IMR-90 (cell line): ENCODE data around the gene SDHD. TPM values are rescaled to one million over a fixed set of nuclear protein-coding genes. Genes with fewer than 3 reads are reported as not detected.

Source experiments
- ATAC-seq: fragments of 200-7000 bp; cut with Tn5 transposase; 2 replicates; pipeline ENCODE4 v1.9.1; 2020; ENCODE audit warnings: low read depth, mild to moderate bottlenecking, moderate library complexity
- BruUV-seq: library from RNA; stranded (reverse); fragments of 400-500 nt; replicated peaks from 2 replicates; lab custom pipeline; 2021; lab: Mats Ljungman, UMichigan
- CTCF ChIA-PET: fragments of 300-600 bp; formaldehyde crosslinking; extraction: SDS; loops from one replicate; lab custom pipeline; 2021; ENCODE audit warnings: antibody characterized with exemption; lab: Yijun Ruan, JAX
- POLR2A ChIA-PET: fragments of 300-600 bp; sonication (Branson Sonifier 250); formaldehyde crosslinking; loops from one replicate; lab custom pipeline; 2022; ENCODE audit warnings: antibody characterized with exemption; ENCODE audit not compliant: unreplicated experiment; lab: Charles Lee
- DNase-seq: peaks from one replicate; pipeline ENCODE4 v3.0.0; 2013
- H2AFZ ChIP-seq: replicated peaks from 2 replicates; pipeline ENCODE3; 2013; ENCODE audit warnings: low read length, mild to moderate bottlenecking; ENCODE audit not compliant: poor library complexity
- H2AK5ac ChIP-seq: 2 replicates; pipeline ENCODE4 v1.6.1; 2013; ENCODE audit warnings: low read depth, low read length, inconsistent platforms
- H2AK9ac ChIP-seq: replicated peaks from 2 replicates; pipeline ENCODE3; 2013; ENCODE audit warnings: mild to moderate bottlenecking, low read depth, low read length, moderate library complexity; ENCODE audit not compliant: poor library complexity
- H2BK120ac ChIP-seq: 2 replicates; pipeline ENCODE4 v1.6.1; 2013; ENCODE audit warnings: low read depth, low read length, inconsistent platforms
- H2BK15ac ChIP-seq: 3 replicates; pipeline ENCODE4 v1.6.1; 2013; ENCODE audit warnings: low read depth, low read length, inconsistent platforms
- H2BK20ac ChIP-seq: 2 replicates; pipeline ENCODE4 v1.6.1; 2013; ENCODE audit warnings: low read depth, mild to moderate bottlenecking, inconsistent platforms, low read length, moderate library complexity
- H2BK5ac ChIP-seq: 2 replicates; pipeline ENCODE4 v1.6.1; 2013; ENCODE audit warnings: mild to moderate bottlenecking, low read depth, low read length, inconsistent platforms; ENCODE audit not compliant: poor library complexity, severe bottlenecking
- H3K14ac ChIP-seq: replicated peaks from 2 replicates; pipeline ENCODE4 v1.6.1; 2013; ENCODE audit warnings: low read depth, low read length, inconsistent platforms
- H3K18ac ChIP-seq: 2 replicates; pipeline ENCODE4 v1.6.1; 2013; ENCODE audit warnings: low read depth, low read length, control low read depth
- H3K23ac ChIP-seq: 2 replicates; pipeline ENCODE4 v1.6.1; 2013; ENCODE audit warnings: low read depth, low read length, inconsistent platforms
- H3K27ac ChIP-seq: 2 replicates; pipeline ENCODE4 v1.5.1; 2013; ENCODE audit warnings: mild to moderate bottlenecking, control low read depth, low read length; ENCODE audit not compliant: insufficient read depth
- H3K27me3 ChIP-seq: 2 replicates; pipeline ENCODE4 v1.6.1; 2013; ENCODE audit warnings: low read length; ENCODE audit not compliant: control insufficient read depth, insufficient read depth
- H3K36me3 ChIP-seq: 2 replicates; pipeline ENCODE4 v1.6.1; 2013; ENCODE audit warnings: low read length, mixed read lengths; ENCODE audit not compliant: control insufficient read depth, insufficient read depth
- H3K4ac ChIP-seq: 2 replicates; pipeline ENCODE4 v1.6.1; 2013; ENCODE audit warnings: low read depth, low read length, inconsistent platforms
- H3K4me1 ChIP-seq: 2 replicates; pipeline ENCODE4 v1.6.1; 2013; ENCODE audit warnings: low read length, mixed read lengths; ENCODE audit not compliant: control insufficient read depth, insufficient read depth
- H3K4me2 ChIP-seq: 2 replicates; pipeline ENCODE4 v1.6.1; 2013; ENCODE audit warnings: low read depth, mild to moderate bottlenecking, control low read depth, low read length, moderate library complexity
- H3K4me3 ChIP-seq: 2 replicates; pipeline ENCODE4 v1.5.1; 2013; ENCODE audit warnings: low read depth, mild to moderate bottlenecking, control low read depth, low read length, moderate library complexity; ENCODE audit not compliant: insufficient read depth
- H3K56ac ChIP-seq: 2 replicates; pipeline ENCODE4 v1.6.1; 2013; ENCODE audit warnings: low read length, inconsistent platforms; ENCODE audit not compliant: insufficient read depth; ENCODE audit errors: extremely low read depth
- H3K79me1 ChIP-seq, 2 experiments: 2 replicates each; pipeline ENCODE4 v1.6.1; 2013; ENCODE audit warnings: low read length in 2 of 2, inconsistent platforms in 1 of 2, low read depth in 1 of 2
- H3K9ac ChIP-seq: 2 replicates; pipeline ENCODE4 v1.6.1; 2013; ENCODE audit warnings: low read depth, low read length, control low read depth
- H3K9me1 ChIP-seq: 2 replicates; pipeline ENCODE4 v1.6.1; 2013; ENCODE audit warnings: low read length, inconsistent platforms; ENCODE audit not compliant: insufficient read depth
- H3K9me3 ChIP-seq: 2 replicates; pipeline ENCODE4 v1.6.1; 2013; ENCODE audit warnings: low read length; ENCODE audit not compliant: control insufficient read depth, insufficient read depth
- H4K20me1 ChIP-seq: 2 replicates; pipeline ENCODE4 v1.6.1; 2013; ENCODE audit warnings: low read length, inconsistent platforms; ENCODE audit not compliant: insufficient read depth
- H4K5ac ChIP-seq: 2 replicates; pipeline ENCODE4 v1.6.1; 2013; ENCODE audit warnings: mild to moderate bottlenecking, low read depth, low read length, control low read depth
- H4K8ac ChIP-seq, 2 experiments: 2 replicates each; pipeline ENCODE4 v1.6.1; 2013; ENCODE audit warnings: low read depth in 2 of 2, low read length in 2 of 2, control low read depth in 1 of 2, inconsistent platforms in 1 of 2
- H4K91ac ChIP-seq: 2 replicates; pipeline ENCODE4 v1.6.1; 2013; ENCODE audit warnings: low read depth, low read length, inconsistent platforms; ENCODE audit not compliant: insufficient read depth
- BHLHE40 ChIP-seq: fragments of 150-350 bp; IDR thresholded peaks from 2 replicates; pipeline ENCODE4 v1.6.1; 2016; ENCODE audit warnings: mild to moderate bottlenecking, low read depth, low read length
- CEBPB ChIP-seq: IDR thresholded peaks from 2 replicates; pipeline ENCODE4 v1.6.1; 2012; ENCODE audit warnings: low read depth, low read length, improper control_type of control experiment
- CHD1 ChIP-seq: IDR thresholded peaks from 2 replicates; pipeline ENCODE4 v1.6.1; 2012; ENCODE audit warnings: low read depth, low read length, improper control_type of control experiment
- FOS ChIP-seq: fragments of 150-350 bp; IDR thresholded peaks from 2 replicates; pipeline ENCODE4 v1.6.1; 2016; ENCODE audit warnings: low read depth, low read length
- MAFK ChIP-seq: IDR thresholded peaks from 2 replicates; pipeline ENCODE4 v1.6.1; 2012; ENCODE audit warnings: low read depth, low read length, improper control_type of control experiment
- MAZ ChIP-seq: IDR thresholded peaks from 2 replicates; pipeline ENCODE4 v1.6.1; 2012; ENCODE audit warnings: low read depth, mild to moderate bottlenecking, low read length, improper control_type of control experiment, moderate library complexity, borderline replicate concordance
- MXI1 ChIP-seq: IDR thresholded peaks from 2 replicates; pipeline ENCODE4 v1.6.1; 2012; ENCODE audit warnings: low read depth, mild to moderate bottlenecking, low read length, moderate library complexity, borderline replicate concordance
- NFE2L2 ChIP-seq: fragments of 150-350 bp; IDR thresholded peaks from 2 replicates; pipeline ENCODE4 v1.6.1; 2016; ENCODE audit warnings: low read depth, mild to moderate bottlenecking, low read length
- POLR2A ChIP-seq: IDR thresholded peaks from 2 replicates; pipeline ENCODE4 v1.6.1; 2012; ENCODE audit warnings: mild to moderate bottlenecking, low read depth, low read length
- RAD21 ChIP-seq: IDR thresholded peaks from 2 replicates; pipeline ENCODE4 v1.6.1; 2012; ENCODE audit warnings: low read length, improper control_type of control experiment
- RCOR1 ChIP-seq: IDR thresholded peaks from 2 replicates; pipeline ENCODE4 v1.6.1; 2012; ENCODE audit warnings: mild to moderate bottlenecking, low read length, improper control_type of control experiment; ENCODE audit not compliant: insufficient replicate concordance
- RFX5 ChIP-seq: IDR thresholded peaks from 2 replicates; pipeline ENCODE4 v1.8.0; 2012; ENCODE audit warnings: low read depth, mild to moderate bottlenecking, low read length, moderate library complexity
- SMC3 ChIP-seq: fragments of 150-350 bp; IDR thresholded peaks from 2 replicates; pipeline ENCODE4 v1.6.1; 2016; ENCODE audit warnings: low read depth, mild to moderate bottlenecking, antibody characterized with exemption, low read length, moderate library complexity
- WGBS, 2 experiments: methylation state at CpG; one replicate each; pipeline versions ENCODE4 v1.1.5 to v1.1.7; 2013; ENCODE audit warnings: missing lambda C conversion rate in 2 of 2; ENCODE audit not compliant: insufficient read length in 1 of 2; ENCODE audit errors: extremely low coverage in 2 of 2; 5-methylcytosine and 5-hydroxymethylcytosine counted together
- dilution Hi-C: fragments of 300-500 bp; cut with HindIII; formaldehyde crosslinking; loops from one replicate; pipeline ENCODE4 v1.14.3; 2018; ENCODE audit warnings: low sequenced_read_pairs; ENCODE audit not compliant: unreplicated experiment
- in situ Hi-C: fragments of 300-500 bp; cut with MboI; formaldehyde crosslinking; loops from 3 replicates; pipeline ENCODE4 v1.14.3; 2019; ENCODE audit warnings: low sequenced_read_pairs, inconsistent platforms, mixed read lengths
- intact Hi-C: fragments of 100-400 bp; cut with micrococcal nuclease; formaldehyde crosslinking; loops from 2 replicates; pipeline ENCODE4 v1.10.0; 2022
- polyA plus RNA-seq, 3 experiments: library from polyadenylated mRNA; depleted of rRNA; stranded (reverse); fragments of >200 nt; gene quantifications; 2 replicates each; pipeline ENCODE4 v1.2.3, GENCODE V29; 2012; ENCODE audit warnings: low replicate concordance in 1 of 3
- total RNA-seq: library from RNA; depleted of rRNA; stranded (reverse); fragments of >200 nt; gene quantifications from 2 replicates; pipeline ENCODE4 v1.2.3, GENCODE V29; 2012
- TF ChIP-seq, protein P1 (sequence below): conservative IDR thresholded peaks from 2 replicates; pipeline ENCODE4 v1.5.1; 2012; ENCODE audit warnings: mild to moderate bottlenecking, low read depth, low read length, improper control_type of control experiment
- TF ChIP-seq, protein P2 (sequence below): fragments of 150-350 bp; IDR thresholded peaks from 2 replicates; pipeline ENCODE4 v1.6.1; 2017; ENCODE audit warnings: mild to moderate bottlenecking, antibody characterized with exemption, low read length, low read depth
- TF ChIP-seq, protein P3 (sequence below): fragments of 150-350 bp; IDR thresholded peaks from 2 replicates; pipeline ENCODE4 v1.6.1; 2016; ENCODE audit warnings: low read depth, mild to moderate bottlenecking, low read length, moderate library complexity, borderline replicate concordance

Gene SDHD
- total and polyA plus RNA-seq, 2 of the 4 experiments (the other 2 are of a cell fraction) = 83.2 to 166 TPM

DNA sequence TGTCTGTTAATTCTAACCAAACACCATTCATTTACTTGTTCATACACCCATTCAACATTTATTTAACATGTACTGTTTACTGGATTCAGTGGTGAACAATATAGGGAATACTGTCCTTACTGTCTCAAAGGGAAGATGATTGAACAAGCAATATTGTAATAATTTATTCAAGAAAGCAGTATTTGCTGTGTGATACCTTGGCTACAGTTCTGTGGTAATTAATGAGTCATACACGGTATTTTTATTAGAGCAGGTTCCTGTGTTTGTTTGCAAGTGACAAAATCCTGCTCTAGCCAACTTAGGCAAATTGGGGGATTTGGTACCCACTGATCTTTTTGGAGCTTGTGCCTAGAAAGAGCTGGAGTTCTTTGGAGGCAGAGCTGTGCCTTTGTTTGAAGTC lies 28.6 kb upstream of the SDHD start:
- Histone ChIP-seq H2BK20ac (no peak overlapping the region), H2AK9ac (no peak overlapping the region), H2BK15ac (no peak overlapping the region), H3K27ac (no peak overlapping the region), H3K56ac (no peak overlapping the region), H3K9me3 (no peaks in the 10 kb centered on the region), H3K79me1 (peaks cover 0 to 3% of the 10 kb centered on the region in 2 experiments; a peak in 2 of 4 replicates), H4K20me1 (no peaks in the 10 kb centered on the region), H3K4ac (no peak overlapping the region), H3K4me3 (no peak overlapping the region), H3K14ac (no peak overlapping the region), H3K23ac (no peak overlapping the region), H3K4me2 (no peak overlapping the region), H3K9me1 (no peaks in the 10 kb centered on the region; the same call in none of the 2 replicates), H2AFZ (no peak overlapping the region), H3K9ac (no peak overlapping the region), H4K8ac (no peak overlapping the region), H2BK5ac (no peak overlapping the region), H2BK120ac (no peak overlapping the region), H4K91ac (no peak overlapping the region), H3K36me3 (peaks cover 15% of the 10 kb centered on the region), H3K4me1 (no peaks in the 10 kb centered on the region; the same call in 1 of the 2 replicates), H3K18ac (no peak overlapping the region), H4K5ac (no peak overlapping the region), H3K27me3 (no peaks in the 10 kb centered on the region), H2AK5ac (no peak overlapping the region)
- intact Hi-C loops = no loop called here
- in situ Hi-C loops = no loop called here
- DNase-seq (no peak), ATAC-seq (no peak)
- POLR2A ChIA-PET = no interaction called here
- dilution Hi-C loops = no loop called here
- WGBS, 2 experiments = no CpG with 5 or more reads among the region's 1 CpG
- TF ChIP-seq RFX5 (no peak), MXI1 (no peak), BHLHE40 (no peak), CEBPB (no peak), NFE2L2 (no peak), CHD1 (no peak), POLR2A (no peak), MAFK (no peak), RAD21 (no peak), RCOR1 (no peak), MAZ (no peak), SMC3 (no peak), FOS (no peak)
- TF ChIP-seq, protein P1, sequence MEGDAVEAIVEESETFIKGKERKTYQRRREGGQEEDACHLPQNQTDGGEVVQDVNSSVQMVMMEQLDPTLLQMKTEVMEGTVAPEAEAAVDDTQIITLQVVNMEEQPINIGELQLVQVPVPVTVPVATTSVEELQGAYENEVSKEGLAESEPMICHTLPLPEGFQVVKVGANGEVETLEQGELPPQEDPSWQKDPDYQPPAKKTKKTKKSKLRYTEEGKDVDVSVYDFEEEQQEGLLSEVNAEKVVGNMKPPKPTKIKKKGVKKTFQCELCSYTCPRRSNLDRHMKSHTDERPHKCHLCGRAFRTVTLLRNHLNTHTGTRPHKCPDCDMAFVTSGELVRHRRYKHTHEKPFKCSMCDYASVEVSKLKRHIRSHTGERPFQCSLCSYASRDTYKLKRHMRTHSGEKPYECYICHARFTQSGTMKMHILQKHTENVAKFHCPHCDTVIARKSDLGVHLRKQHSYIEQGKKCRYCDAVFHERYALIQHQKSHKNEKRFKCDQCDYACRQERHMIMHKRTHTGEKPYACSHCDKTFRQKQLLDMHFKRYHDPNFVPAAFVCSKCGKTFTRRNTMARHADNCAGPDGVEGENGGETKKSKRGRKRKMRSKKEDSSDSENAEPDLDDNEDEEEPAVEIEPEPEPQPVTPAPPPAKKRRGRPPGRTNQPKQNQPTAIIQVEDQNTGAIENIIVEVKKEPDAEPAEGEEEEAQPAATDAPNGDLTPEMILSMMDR = no peak
- TF ChIP-seq, protein P2, sequence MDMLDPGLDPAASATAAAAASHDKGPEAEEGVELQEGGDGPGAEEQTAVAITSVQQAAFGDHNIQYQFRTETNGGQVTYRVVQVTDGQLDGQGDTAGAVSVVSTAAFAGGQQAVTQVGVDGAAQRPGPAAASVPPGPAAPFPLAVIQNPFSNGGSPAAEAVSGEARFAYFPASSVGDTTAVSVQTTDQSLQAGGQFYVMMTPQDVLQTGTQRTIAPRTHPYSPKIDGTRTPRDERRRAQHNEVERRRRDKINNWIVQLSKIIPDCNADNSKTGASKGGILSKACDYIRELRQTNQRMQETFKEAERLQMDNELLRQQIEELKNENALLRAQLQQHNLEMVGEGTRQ = no peak
- TF ChIP-seq, protein P3, sequence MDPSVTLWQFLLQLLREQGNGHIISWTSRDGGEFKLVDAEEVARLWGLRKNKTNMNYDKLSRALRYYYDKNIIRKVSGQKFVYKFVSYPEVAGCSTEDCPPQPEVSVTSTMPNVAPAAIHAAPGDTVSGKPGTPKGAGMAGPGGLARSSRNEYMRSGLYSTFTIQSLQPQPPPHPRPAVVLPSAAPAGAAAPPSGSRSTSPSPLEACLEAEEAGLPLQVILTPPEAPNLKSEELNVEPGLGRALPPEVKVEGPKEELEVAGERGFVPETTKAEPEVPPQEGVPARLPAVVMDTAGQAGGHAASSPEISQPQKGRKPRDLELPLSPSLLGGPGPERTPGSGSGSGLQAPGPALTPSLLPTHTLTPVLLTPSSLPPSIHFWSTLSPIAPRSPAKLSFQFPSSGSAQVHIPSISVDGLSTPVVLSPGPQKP = no peak
- BruUV-seq = no TSS peak
- CTCF ChIA-PET = interaction anchor here (1.8 kb wide), 1 partner anchor 56 kb away, joined by 6 read pairs; no protein-coding TSS in a partner anchor
